Amygdala (tissue), 56 donors: ENCODE measurements around the gene AOPEP.

Experiments
- DNase-seq, 56 donors: peaks; one replicate each; lab custom pipeline; 2025; lab: John Stamatoyannopoulos, UW

The AOPEP gene

DNA sequence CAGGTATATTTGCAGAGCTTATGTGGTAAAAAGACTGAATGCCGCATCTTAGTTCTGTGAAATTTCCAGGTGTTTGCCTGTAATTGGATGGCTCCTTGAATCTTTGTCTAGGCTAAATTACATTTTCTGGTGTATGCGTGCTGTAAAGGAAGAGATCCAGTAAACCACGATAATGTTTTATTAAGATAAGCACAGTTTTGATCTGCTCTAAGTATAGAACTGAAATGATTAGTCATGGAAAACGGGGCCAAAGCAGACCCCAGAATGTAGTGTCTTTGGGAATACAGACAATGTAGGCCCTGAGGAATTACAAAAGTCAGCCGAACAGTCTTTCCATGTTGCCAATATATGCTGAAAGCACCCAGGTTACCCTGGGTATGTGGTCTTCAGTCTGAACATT is 333.7 kb downstream of the AOPEP start:
- no peak for DNase-seq

DNA sequence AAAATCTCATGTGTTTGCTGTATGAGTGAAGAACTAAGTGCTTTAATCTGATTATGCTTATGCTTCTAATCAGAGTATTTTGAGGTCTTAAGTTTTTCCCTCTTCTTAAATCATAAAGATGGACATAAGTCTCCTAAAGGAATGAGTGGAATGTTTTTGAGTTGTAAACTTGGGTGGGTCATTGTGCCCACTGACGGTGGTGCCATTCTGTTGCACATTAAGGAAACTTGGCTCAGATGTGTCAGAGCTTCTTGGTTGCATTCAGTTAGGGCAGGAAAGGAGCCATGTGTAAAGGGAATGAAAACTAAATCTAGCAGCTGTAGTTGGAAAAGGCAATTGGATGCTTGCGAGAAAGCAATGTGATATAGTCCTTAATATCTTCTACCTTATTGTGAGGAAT is 334.4 kb downstream of the AOPEP start:
- no peak for DNase-seq

DNA sequence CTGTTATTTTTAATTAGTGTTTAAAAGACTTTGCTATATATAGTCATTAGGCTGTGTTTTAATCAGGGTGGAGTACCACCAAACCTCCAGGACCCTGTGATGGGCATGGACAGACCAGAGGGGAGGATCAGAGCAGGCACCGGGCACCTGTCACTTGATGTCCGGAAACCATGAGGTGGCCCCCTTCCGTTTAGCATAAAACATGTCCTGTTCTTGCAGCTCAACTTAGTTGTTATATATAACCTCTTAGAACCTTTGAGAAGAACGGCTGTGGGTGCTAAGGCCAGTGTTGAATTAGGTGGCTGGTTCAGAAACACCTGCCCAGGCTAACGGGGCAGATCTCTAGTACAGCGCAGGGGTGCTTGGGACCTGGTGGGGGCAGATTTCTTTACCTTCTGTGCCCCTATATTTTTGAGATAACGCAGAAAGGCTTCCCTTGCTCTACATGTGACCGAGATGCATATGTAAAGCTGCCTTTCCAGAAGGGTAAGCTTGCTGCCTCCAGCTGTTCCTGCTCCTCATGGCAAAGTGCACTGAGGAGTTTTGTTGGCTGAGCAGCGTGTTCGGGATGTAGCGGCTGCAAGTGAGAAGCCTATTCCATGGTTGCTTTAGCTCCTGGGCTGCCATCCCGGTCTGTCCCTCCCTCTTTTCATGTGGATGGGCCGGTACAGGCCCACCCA is 335.6 kb downstream of the AOPEP start:
- peak in 1 of 56 donors; percentile 30 for DNase-seq

DNA sequence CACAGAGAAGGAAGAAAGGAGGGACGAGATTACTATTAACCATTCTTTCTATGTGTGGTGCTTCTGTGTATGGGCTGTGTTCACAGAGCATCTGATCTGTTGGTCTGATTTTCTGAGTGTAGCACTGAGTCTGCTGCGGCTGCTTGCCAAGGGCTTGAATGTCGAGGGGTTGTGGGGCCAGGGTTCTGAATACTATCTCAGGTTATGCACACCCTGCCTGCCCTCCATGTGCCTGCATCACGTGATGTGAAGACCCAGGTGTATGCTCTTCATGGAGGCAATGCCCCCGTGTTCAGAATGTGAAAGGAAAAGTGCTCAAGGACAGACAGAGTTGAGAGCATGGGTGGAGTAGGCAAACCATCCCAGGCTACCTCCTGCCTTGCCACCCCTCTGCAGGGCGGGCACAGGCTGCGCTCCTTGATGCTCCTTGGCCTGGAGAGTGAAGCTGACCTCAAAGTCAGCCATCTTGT is 336.1 kb downstream of the AOPEP start:
- no peak for DNase-seq

- DNase-seq = no peak
Measured at GRCh38 chr9:95063300-95063699, 336.8 kb downstream of the AOPEP start.

DNA sequence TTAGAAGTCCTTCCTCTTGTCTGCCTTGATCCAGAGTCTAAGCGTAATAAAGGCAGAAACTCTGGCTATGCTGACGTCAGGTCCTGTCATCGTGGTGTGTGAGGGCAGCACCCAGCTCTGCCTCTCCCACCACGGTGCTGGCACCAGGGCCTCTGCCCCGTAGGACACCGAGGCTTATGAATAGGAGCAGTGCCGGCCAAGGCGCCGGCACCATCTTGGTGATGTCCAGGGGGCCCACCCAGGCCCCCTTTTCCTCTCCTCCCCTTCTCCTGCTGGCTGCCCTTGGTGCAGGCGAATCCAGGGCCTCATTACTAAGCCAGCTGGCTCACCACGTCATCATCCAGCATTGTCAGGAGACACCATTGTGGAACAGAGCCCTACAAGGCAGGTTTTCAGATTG is 338.7 kb downstream of the AOPEP start:
- peak in 16 of 56 donors; percentile 31 to 65 (median 48) for DNase-seq

GRCh38 chr9:95067057-95067456 is 340.6 kb downstream of the AOPEP start:
- DNase-seq = no peak

DNA sequence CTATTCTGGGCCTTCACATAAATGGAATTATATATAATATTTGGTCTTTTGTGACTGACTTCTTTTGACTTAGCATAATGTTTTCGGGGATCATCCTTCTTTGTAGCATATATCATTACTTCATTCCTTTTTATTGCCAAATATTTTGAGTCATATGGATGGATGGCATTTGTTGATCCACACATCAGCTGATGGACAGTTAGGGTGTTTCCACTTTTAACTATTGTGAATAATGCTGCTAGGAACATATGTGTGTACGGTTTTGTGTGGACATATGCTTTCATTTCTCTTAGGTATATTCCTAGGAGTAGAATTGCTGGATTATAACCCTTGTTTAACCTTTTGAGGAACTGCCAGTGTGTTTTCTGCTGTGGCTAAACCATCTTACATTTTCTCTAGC is 341.4 kb downstream of the AOPEP start:
- DNase-seq = no peak

- DNase-seq = no peak
Measured at GRCh38 chr9:95070549-95071021, 344.1 kb downstream of the AOPEP start.

GRCh38 chr9:95071450-95071849 is 345.0 kb downstream of the AOPEP start:
- DNase-seq = no peak

DNA sequence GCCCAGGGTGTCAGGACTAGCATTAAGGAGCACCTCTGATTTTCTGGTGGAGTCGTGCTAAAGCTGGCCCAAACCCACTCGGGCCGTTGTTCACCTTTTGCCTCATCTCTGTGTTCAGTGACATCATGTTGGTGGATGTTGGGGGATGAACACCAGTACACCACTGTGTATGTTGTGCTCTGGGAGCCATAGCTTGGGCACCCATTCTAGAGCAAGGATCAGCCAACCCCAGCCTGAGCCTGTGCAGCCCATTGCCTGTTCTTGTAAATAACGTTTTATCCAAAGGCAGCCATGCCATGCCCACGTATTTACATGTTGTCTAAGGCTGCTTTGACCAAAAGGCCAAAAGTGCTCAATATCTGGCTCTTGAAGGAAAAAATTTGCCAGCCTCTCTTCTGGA is 345.4 kb downstream of the AOPEP start:
- DNase-seq = no peak

DNA sequence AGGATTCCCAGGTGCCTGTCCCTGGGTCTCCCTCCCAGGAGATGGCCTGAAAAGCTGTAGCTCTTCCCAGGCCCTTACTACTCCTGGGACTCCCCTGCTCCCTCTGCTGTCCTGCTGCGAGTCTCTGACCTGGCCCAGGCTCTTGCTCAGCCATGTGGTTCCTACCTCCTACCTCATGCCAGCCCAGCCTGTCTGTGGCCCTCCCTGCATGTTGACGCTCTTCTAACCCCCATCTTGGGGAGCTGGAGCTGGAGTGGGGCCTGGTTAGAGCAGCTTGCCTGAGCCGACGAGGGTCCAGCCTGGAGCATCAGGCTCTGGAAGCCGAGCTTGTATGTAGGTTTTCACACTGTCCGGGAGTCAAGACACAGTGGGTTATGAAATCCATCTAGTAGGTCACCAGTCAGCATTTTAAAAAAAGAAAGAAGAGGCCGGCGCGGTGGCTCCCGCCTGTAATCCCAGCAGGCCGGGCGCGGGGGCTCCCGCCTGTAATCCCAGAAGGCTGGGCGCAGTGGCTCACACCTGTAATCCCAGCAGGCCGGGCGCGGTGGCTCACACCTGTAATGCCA is 346.6 kb downstream of the AOPEP start:
- no peak for DNase-seq

GRCh38 chr9:95073918-95074317 is 347.4 kb downstream of the AOPEP start:
- DNase-seq = no peak

GRCh38 chr9:95074632-95075031 is 348.1 kb downstream of the AOPEP start:
- no peak for DNase-seq

GRCh38 chr9:95075700-95076099 is 349.2 kb downstream of the AOPEP start:
- no peak for DNase-seq

GRCh38 chr9:95076696-95077052 is 350.2 kb downstream of the AOPEP start:
- DNase-seq = no peak

DNA sequence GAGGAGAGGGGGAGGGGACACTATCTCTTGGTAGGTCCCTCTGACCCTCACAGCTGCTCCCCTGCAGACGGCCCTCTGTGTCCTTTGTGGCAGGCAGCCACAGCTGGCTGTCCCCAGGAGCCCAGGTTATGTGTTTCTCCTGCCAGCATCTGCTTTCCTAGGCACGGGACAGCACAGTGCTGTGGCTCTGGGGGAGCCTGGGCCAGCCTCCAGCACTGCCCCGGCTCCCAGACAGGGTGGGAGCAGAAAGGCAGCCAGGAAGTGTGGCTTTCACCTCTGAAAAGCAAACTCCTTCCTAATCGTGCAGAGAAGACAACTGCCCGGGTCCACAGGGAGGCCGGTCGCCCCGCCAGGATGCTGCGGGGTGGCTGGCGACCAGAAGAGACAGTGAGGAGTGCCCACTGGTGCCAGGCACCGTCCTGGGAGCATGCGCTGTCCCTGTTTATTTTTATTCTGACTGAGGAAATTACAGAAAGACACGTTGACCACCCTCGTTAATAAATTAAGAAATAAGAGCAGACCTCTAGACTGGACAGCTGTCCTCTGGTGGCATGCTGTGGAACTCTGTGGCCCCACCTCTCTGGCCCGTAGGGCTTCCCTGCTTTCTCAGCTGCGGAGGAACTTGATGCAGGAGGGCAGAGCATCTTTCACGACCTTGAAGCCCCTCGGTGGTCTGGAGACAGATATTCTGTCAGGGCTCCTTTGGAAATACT is 350.7 kb downstream of the AOPEP start:
- peak in 23 of 56 donors; percentile 18 to 77 (median 55) for DNase-seq

DNA sequence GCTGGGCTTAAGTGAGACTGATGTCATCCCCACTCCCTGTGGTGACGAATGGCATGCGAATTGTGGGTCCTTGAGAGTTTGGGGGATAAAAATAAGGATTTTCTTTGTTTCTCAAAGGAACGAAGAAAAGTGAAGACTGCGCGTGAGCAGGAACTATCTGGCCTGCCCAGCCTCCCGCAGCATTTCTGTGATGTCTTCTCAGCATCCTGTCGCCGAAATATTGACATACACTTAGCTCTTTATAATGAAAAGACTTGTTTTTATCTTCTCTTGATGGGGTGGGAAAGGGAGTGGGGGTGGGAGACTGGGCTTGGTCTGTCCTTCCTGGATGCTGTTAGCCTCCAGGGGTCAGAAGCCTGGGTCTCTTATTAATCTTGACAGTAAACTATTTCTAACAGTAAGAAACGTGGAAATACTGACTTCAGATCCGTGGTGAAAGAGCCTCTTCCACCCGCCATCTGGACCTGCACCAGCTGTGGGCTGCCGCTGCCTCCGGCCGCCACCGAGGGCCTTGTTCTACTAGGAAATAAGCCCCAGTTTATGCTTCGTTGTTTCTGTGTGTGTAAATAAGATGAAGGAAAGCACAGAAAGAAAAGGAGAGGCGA is 351.4 kb downstream of the AOPEP start:
- DNase-seq = peak in 16 of 56 donors; percentile 30 to 65 (median 43)

- peak in 1 of 56 donors; percentile 43 for DNase-seq
Measured at GRCh38 chr9:95078511-95078910, 352.0 kb downstream of the AOPEP start.

GRCh38 chr9:95078939-95079338 is 352.4 kb downstream of the AOPEP start:
- peak in 3 of 56 donors; percentile 31 to 43 (median 32) for DNase-seq

DNA sequence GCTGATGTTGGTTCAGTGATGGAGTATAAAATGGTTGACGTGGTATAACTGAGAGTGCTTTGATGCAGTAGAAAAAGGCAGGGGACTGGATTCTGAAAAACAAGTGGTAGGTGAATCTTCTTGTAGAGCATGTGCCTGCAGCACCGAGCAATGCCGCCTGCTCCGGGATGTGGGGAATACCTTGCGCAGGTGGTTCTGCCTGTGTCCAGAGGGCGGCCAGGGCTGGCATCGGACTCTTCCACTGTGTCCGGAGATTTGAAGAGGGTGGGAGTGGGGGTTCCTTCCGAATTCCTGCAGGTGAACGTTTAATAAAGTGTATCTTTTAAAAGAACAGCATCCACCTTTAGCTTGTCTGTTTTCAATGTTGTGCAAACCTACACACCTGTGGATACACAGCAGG is 353.0 kb downstream of the AOPEP start:
- no peak for DNase-seq
